ENCODE data around the gene SLC35E2B.
"Not testable (repeated sequence)": the region's sequence is repeated elsewhere in the genome, so short reads cannot be mapped to it uniquely, and the experiment has no call there.

DNA sequence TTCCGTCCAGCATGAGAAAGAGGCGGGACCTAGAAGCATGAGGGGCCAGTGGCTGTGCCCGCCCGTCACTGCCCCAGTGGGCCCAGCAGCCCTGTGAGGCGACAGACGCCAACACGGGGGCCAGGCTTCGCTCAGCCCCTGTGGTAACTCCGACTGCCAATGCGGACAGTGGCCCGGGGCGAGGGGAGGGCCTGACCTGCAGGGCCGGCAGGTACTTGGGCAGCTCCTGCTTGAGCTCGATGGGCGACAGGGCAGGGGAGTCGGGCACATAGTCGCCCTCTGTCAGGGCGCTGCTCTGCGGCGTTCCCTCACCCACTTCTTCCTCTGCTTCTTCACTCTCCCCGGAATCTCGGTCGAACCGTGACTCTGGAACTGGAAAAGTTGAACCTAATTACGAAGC, 52.5 kb downstream of the SLC35E2B start:
- not testable (repeated sequence) for TF ChIP-seq REST (IDR thresholded peaks at IDR 0.05; ENCODE audit: borderline replicate concordance); EP300 (conservative IDR thresholded peaks at IDR 0.05; ENCODE audit: poor library complexity, severe bottlenecking); MXI1 (conservative IDR thresholded peaks at IDR 0.05; ENCODE audit: poor library complexity, severe bottlenecking); RAD21 (conservative IDR thresholded peaks at IDR 0.05); SMC3 (conservative IDR thresholded peaks at IDR 0.05; ENCODE audit: poor library complexity)
- TF ChIP-seq, protein P1, sequence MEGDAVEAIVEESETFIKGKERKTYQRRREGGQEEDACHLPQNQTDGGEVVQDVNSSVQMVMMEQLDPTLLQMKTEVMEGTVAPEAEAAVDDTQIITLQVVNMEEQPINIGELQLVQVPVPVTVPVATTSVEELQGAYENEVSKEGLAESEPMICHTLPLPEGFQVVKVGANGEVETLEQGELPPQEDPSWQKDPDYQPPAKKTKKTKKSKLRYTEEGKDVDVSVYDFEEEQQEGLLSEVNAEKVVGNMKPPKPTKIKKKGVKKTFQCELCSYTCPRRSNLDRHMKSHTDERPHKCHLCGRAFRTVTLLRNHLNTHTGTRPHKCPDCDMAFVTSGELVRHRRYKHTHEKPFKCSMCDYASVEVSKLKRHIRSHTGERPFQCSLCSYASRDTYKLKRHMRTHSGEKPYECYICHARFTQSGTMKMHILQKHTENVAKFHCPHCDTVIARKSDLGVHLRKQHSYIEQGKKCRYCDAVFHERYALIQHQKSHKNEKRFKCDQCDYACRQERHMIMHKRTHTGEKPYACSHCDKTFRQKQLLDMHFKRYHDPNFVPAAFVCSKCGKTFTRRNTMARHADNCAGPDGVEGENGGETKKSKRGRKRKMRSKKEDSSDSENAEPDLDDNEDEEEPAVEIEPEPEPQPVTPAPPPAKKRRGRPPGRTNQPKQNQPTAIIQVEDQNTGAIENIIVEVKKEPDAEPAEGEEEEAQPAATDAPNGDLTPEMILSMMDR (IDR thresholded peaks at IDR 0.05; ENCODE audit: poor library complexity, severe bottlenecking) = not testable (repeated sequence)
